ENCODE measurements around the gene RPL15.

The RPL15 gene

DNA sequence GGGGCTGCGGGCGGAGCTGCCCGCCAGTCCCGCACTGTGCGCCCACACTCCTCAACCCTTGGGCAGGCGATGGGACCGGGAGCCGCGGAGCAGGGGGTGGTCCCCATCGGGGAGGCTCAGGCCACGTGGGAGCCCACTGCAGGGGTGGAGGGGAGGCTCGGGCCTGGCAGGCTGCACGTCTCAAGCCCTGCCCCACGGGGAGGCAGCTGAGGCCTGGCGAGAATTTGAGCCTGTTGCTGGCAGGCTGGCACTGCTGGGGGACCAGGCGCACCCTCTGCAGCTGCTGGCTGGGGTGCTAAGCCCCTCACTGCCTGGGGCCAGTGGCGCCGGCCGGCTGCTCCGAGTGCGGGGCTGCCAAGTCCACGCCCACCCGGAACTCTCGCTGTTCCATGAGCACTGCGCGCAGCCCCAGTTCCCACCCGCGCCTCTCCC lies 34.4 kb upstream of the RPL15 start:
- no peak for DNase-seq (ENCODE audit: low read depth)
- no peak overlapping the region for H3K4me3 ChIP-seq (ENCODE audit: low read depth, low read length)
- TF ChIP-seq, protein P1, sequence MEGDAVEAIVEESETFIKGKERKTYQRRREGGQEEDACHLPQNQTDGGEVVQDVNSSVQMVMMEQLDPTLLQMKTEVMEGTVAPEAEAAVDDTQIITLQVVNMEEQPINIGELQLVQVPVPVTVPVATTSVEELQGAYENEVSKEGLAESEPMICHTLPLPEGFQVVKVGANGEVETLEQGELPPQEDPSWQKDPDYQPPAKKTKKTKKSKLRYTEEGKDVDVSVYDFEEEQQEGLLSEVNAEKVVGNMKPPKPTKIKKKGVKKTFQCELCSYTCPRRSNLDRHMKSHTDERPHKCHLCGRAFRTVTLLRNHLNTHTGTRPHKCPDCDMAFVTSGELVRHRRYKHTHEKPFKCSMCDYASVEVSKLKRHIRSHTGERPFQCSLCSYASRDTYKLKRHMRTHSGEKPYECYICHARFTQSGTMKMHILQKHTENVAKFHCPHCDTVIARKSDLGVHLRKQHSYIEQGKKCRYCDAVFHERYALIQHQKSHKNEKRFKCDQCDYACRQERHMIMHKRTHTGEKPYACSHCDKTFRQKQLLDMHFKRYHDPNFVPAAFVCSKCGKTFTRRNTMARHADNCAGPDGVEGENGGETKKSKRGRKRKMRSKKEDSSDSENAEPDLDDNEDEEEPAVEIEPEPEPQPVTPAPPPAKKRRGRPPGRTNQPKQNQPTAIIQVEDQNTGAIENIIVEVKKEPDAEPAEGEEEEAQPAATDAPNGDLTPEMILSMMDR (IDR thresholded peaks at IDR 0.05; ENCODE audit: insufficient read depth, low read depth, low read length, missing control alignments), result no peak

DNA sequence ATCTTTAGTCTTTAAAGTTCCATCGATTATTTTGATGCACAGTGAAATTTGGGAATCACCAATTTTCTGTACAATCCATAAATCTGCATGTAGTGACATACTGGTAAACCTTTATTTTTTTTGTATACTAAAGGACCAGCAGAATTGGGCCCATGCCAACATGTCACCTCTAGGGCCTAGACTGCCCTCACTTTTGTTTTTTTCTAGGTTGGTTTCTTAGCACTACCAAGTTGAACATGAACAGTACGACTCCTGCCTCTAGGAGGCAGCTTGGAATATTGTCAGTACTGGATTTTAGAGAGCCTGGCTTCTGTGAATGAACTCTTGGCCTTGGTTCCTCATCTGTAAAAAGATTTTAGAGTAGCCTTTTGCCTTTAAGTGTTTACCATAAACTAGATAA lies 32.5 kb upstream of the RPL15 start:
- DNase-seq (ENCODE audit: low read depth), result no peak
- no peak overlapping the region for H3K4me3 ChIP-seq (ENCODE audit: low read depth, low read length)
- TF ChIP-seq, protein P1 (IDR thresholded peaks at IDR 0.05; ENCODE audit: insufficient read depth, low read depth, low read length, missing control alignments), result no peak

DNA sequence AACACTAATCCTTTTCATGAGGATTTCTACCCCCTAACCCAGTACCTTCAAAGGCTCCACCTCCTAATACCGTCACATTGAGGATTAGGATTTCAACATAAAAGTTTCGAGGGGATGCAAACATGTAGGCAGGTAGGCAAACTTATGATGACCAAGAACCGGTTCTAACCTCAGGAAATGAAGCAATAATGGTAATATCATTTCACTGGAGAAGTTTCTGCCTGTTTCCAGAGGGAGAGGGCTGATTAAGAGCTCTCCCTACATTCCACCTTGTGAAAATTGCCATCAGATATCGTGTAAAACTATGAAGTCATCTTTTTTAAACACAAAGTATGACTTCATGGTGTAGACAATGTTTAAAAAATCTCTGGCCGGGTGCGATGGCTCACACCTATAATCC lies 31.7 kb upstream of the RPL15 start:
- no peak for DNase-seq (ENCODE audit: low read depth)
- TF ChIP-seq, protein P1 (IDR thresholded peaks at IDR 0.05; ENCODE audit: insufficient read depth, low read depth, low read length, missing control alignments), result no peak

DNA sequence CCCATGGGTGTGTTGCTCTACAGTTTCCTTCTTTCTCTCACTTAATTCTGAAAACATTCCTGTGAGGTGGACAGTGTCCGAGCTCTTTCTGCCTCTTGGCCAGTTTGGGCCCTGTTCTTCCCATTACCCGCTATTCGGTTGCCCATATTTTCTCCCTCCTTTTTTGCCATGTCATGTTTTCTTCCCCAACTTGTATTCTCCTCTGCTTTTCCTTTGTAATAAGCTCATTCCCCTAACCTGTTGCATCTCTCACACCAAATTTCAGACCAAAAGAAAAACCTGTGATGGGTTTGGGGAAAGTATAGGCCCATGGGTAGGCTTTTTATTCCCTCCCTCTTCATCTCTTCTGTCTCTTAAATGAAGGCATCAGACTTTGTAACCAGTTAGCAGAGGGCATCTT lies 30.6 kb upstream of the RPL15 start:
- TF ChIP-seq, protein P1 (IDR thresholded peaks at IDR 0.05; ENCODE audit: insufficient read depth, low read depth, low read length, missing control alignments), result no peak
- no peak for DNase-seq (ENCODE audit: low read depth)

More for the DNA sequence above, 31.7 kb upstream of the RPL15 start:
- H3K4me3 ChIP-seq (ENCODE audit: low read depth, low read length), result no peak overlapping the region

DNA sequence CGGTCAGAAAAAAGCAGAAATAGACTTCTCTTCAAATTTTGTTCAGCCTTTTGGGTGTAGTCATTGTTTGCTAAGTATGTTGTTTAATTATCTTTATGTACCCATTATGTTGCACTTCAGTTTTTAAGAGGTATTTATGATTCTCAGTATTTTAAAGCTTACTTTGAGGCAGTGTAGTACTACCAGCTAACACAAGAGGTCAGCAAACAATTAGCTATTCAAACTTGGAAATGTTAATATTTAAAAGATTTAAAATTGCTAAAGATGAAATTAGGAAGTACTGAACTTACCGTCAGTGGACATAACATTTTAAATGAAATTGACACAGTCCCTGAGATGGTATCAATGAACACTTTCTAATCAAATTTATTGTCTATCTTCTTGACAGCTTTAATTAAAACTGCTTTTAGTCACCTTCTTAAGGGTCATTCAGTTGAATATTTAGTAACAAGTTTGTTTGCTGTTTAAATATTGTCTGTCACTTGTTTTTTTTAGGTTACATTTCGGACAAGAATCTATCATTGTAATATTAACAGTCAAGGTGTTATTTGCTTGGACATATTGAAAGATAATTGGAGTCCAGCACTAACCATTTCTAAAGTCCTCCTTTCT lies 28.2 kb upstream of the RPL15 start:
- no peak overlapping the region for H3K4me3 ChIP-seq (ENCODE audit: low read depth, low read length)
- DNase-seq (ENCODE audit: low read depth), result peak; percentile 48
- TF ChIP-seq, protein P1 (IDR thresholded peaks at IDR 0.05; ENCODE audit: insufficient read depth, low read depth, low read length, missing control alignments), result peak; percentile 56

More for the DNA sequence above, 30.6 kb upstream of the RPL15 start:
- no peak overlapping the region for H3K4me3 ChIP-seq (ENCODE audit: low read depth, low read length)

DNA sequence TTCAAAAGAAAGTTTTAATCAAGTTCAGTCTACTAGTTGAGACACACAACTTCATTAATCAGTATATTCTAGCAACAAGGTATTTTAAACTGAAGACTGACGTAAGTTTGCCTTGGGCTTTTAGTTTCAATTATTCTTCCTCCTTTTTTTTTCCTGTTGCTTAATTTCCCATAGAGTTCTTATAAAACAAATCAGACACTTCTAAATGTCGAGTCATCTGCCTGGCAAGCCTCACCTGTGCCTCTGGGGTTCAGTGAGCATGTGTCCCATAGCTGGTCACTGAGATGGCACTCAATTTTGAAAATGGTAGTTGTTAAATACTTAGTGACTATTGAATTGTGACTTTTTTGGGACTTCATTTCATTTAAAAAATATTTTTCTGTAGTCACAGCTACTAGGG lies 27.5 kb upstream of the RPL15 start:
- no peak for DNase-seq (ENCODE audit: low read depth)
- no peak overlapping the region for H3K4me3 ChIP-seq (ENCODE audit: low read depth, low read length)
- TF ChIP-seq, protein P1 (IDR thresholded peaks at IDR 0.05; ENCODE audit: insufficient read depth, low read depth, low read length, missing control alignments), result no peak

DNA sequence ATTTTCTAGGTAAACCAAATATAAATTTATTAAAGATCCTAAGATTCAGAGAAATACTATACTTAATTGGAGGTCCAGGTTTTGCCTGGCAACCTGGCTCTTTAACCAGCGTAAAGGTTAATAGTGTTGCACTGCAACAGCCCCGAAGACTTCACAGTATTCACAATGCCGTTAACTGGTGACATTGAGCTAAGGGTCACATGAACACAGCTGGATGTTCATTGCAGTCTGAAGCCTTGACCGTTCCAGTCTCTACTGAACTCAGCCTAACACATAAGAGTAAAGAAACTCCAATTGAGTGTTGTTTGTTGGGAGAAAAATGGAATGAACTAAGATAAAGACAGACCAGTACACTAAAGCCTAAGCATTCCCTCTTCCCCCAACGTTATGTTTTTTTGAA lies 27.0 kb upstream of the RPL15 start:
- TF ChIP-seq, protein P1 (IDR thresholded peaks at IDR 0.05; ENCODE audit: insufficient read depth, low read depth, low read length, missing control alignments), result no peak
- H3K4me3 ChIP-seq (ENCODE audit: low read depth, low read length), result no peak overlapping the region
- no peak for DNase-seq (ENCODE audit: low read depth)
